WTC11 (cell line): ENCODE measurements around the gene ELMO3. TPM values are rescaled to one million over a fixed set of nuclear protein-coding genes. Genes with fewer than 3 reads are reported as not detected.

Experiments used
- ATAC-seq: fragments of 200-7000 bp; cut with Tn5 transposase; 2 replicates; pipeline ENCODE4 v1.10.0; 2021; ENCODE audit warnings: mild to moderate bottlenecking, moderate library complexity
- CTCF ChIA-PET: fragments of 300-600 bp; sonication (Branson Sonifier 250); formaldehyde crosslinking; loops from one replicate; lab custom pipeline; 2021; ENCODE audit warnings: antibody characterized with exemption; lab: Charles Lee
- POLR2A ChIA-PET: fragments of 350-600 bp; sonication (Branson Sonifier 250); formaldehyde crosslinking; loops from one replicate; lab custom pipeline; 2021; ENCODE audit warnings: antibody characterized with exemption; lab: Charles Lee
- DNase-seq: peaks from one replicate; pipeline ENCODE4 v3.0.0; 2021; ENCODE audit warnings: low spot score
- H3K27ac Mint-ChIP-seq: 2 replicates; pipeline ENCODE4 v1.8.0; 2021; ENCODE audit warnings: mixed read lengths
- H3K27me3 Mint-ChIP-seq: 2 replicates; pipeline ENCODE4 v1.8.0; 2021; ENCODE audit warnings: low read depth, mild to moderate bottlenecking, moderate library complexity, mixed read lengths
- H3K36me3 Mint-ChIP-seq: 2 replicates; pipeline ENCODE4 v1.8.0; 2021; ENCODE audit warnings: mixed read lengths
- H3K4me1 Mint-ChIP-seq: 2 replicates; pipeline ENCODE4 v1.8.0; 2022; ENCODE audit warnings: mixed read lengths
- H3K4me3 Mint-ChIP-seq: 2 replicates; pipeline ENCODE4 v1.8.0; 2021; ENCODE audit warnings: mild to moderate bottlenecking, moderate library complexity, mixed read lengths
- H3K9me3 Mint-ChIP-seq: 2 replicates; pipeline ENCODE4 v1.8.0; 2021; ENCODE audit warnings: mixed read lengths
- ATF1 ChIP-seq: sonication (generic); formaldehyde crosslinking; IDR thresholded peaks from 2 replicates; pipeline ENCODE4 v1.8.1; 2023; ENCODE audit warnings: mild to moderate bottlenecking, moderate library complexity, missing genetic modification reagents
- ETV6 ChIP-seq: sonication (generic); formaldehyde crosslinking; IDR thresholded peaks from 2 replicates; pipeline ENCODE4 v1.8.1; 2022; ENCODE audit warnings: mild to moderate bottlenecking, missing genetic modification reagents
- FOXK1 ChIP-seq: sonication (generic); formaldehyde crosslinking; IDR thresholded peaks from 2 replicates; pipeline ENCODE4 v1.8.0; 2022; ENCODE audit warnings: mild to moderate bottlenecking, moderate library complexity, missing genetic modification reagents
- GTF2I ChIP-seq: fragments of 250-450 bp; sonication (Bioruptor Pico); conservative IDR thresholded peaks from 2 replicates; pipeline ENCODE4 v1.4.0; 2021; ENCODE audit warnings: mild to moderate bottlenecking
- JAZF1 ChIP-seq: fragments of 250-450 bp; sonication (Bioruptor Pico); IDR thresholded peaks from 2 replicates; pipeline ENCODE4 v1.9.0; 2021; ENCODE audit warnings: moderate library complexity, mild to moderate bottlenecking, inconsistent platforms
- JUN ChIP-seq: sonication (generic); formaldehyde crosslinking; IDR thresholded peaks from 2 replicates; pipeline ENCODE4 v1.8.0; 2023; ENCODE audit warnings: mild to moderate bottlenecking, missing genetic modification reagents
- total RNA-seq: library from RNA; stranded (reverse); gene quantifications from 3 replicates; pipeline ENCODE4 v1.2.3, GENCODE V29; 2021
- TF ChIP-seq, protein P1 (sequence below): sonication (generic); formaldehyde crosslinking; IDR thresholded peaks from 2 replicates; pipeline ENCODE4 v1.8.0; 2022; ENCODE audit warnings: mild to moderate bottlenecking, missing genetic modification reagents
- TF ChIP-seq, protein P2 (sequence below): fragments of 250-450 bp; sonication (Bioruptor Pico); conservative IDR thresholded peaks from 2 replicates; pipeline ENCODE4 v1.9.0; 2021; ENCODE audit warnings: mild to moderate bottlenecking
- TF ChIP-seq, protein P3 (sequence below): sonication (generic); formaldehyde crosslinking; IDR thresholded peaks from 2 replicates; pipeline ENCODE4 v1.8.0; 2023; ENCODE audit warnings: missing genetic modification reagents, mild to moderate bottlenecking, borderline replicate concordance
- TF ChIP-seq, protein P4 (sequence below): sonication (generic); formaldehyde crosslinking; IDR thresholded peaks from 2 replicates; pipeline ENCODE4 v1.8.0; 2022; ENCODE audit warnings: mild to moderate bottlenecking, missing genetic modification reagents
- TF ChIP-seq, protein P5 (sequence below): sonication (generic); formaldehyde crosslinking; IDR thresholded peaks from 2 replicates; pipeline ENCODE4 v1.8.1; 2023; ENCODE audit warnings: mild to moderate bottlenecking, moderate library complexity, missing genetic modification reagents
- TF ChIP-seq, protein P6 (sequence below): sonication (generic); formaldehyde crosslinking; IDR thresholded peaks from 2 replicates; pipeline ENCODE4 v1.8.1; 2023; ENCODE audit warnings: mild to moderate bottlenecking, missing genetic modification reagents
- TF ChIP-seq, protein P7 (sequence below): fragments of 250-450 bp; sonication (Bioruptor Pico); IDR thresholded peaks from 2 replicates; pipeline ENCODE4 v1.9.0; 2021; ENCODE audit warnings: mild to moderate bottlenecking
- TF ChIP-seq, protein P8 (sequence below): sonication (generic); formaldehyde crosslinking; IDR thresholded peaks from 2 replicates; pipeline ENCODE4 v1.8.0; 2022; ENCODE audit warnings: mild to moderate bottlenecking, missing genetic modification reagents
- TF ChIP-seq, protein P9 (sequence below): sonication (generic); formaldehyde crosslinking; IDR thresholded peaks from 2 replicates; pipeline ENCODE4 v1.8.0; 2023; ENCODE audit warnings: missing genetic modification reagents

The ELMO3 gene
- total RNA-seq, 1 experiment from 2014 or later = 13.6 TPM

DNA sequence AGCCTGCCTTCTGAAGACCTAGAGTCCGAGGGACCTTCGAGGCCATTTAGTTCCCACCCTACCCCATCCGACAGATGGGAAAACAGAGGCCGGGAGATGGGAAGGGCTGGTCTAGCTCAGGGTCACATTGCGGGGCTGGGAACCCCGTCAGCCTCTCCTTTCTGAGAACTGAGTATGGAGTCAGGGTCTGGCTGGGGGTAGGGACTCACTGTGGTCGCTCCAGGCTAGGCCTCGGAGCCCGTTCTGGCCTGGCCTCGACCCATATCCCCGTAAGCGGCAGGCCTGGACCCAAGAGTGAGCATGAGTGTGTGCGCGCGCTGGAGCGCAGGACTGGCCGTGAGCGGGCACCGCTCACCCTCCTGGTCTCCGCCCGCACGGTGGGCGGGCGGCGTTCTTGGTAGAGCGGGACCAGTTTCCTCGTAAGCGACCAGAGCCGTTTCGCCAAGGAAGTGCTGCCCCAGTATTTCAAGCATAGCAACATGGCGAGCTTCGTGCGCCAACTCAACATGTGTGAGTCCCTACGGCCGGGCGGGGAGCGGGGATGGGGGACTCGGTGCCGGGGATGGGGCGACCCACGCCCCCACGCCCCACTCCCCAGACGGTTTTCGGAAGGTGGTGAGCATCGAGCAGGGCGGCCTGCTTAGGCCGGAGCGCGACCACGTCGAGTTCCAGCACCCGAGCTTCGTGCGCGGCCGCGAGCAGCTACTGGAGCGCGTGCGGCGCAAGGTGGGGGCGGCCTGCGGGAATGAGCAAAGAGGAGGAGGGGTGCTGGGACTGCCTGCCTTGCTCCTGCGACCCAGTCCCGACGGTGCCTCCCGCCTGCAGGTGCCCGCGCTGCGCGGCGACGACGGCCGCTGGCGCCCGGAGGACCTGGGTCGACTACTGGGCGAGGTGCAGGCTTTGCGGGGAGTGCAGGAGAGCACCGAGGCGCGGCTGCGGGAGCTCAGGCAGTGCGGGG, 33.5 kb upstream of the ELMO3 start:
- POLR2A ChIA-PET = no interaction called here
- H3K36me3 Mint-ChIP-seq = peaks cover 2% of the 10 kb centered on the region; the same call in 1 of the 2 replicates
- TF ChIP-seq, protein P1, sequence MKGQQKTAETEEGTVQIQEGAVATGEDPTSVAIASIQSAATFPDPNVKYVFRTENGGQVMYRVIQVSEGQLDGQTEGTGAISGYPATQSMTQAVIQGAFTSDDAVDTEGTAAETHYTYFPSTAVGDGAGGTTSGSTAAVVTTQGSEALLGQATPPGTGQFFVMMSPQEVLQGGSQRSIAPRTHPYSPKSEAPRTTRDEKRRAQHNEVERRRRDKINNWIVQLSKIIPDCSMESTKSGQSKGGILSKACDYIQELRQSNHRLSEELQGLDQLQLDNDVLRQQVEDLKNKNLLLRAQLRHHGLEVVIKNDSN (CRISPR knock-in tag) = 0 out of 2 replicates have a peak, but pooled peaks have one; percentile 20
- TF ChIP-seq, protein P2, sequence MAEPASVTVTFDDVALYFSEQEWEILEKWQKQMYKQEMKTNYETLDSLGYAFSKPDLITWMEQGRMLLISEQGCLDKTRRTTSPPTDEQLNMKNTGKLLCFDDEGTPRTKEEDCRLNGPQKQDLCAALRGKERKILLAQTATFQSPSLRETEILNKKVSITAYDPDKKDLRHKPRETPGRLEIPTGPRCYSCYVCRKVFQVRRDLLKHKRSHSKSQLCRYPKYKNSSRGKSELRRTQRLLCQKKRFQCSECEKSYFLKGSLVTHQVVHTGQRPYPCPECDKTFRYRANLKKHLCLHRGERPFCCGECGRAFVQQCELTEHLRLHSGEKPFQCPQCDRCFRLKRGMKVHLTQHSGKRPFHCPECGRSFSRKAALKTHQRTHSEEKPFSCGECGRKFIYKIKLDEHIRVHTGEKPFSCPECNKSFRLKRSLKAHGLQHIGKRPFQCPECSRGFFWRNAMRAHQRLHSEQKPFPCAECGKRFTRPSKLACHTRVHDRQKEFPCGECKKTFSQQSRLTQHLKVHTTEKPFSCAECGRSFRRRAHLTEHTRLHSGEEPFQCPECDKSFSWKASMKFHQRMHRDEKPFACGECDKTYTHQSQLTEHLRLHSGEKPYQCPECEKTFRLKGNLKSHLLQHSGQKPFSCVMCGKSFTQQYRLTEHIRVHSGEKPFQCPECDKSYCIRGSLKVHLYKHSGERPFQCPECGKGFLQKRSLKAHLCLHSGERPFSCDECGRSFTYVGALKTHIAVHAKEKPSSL (CRISPR knock-in tag) = no peak
- TF ChIP-seq, protein P3, sequence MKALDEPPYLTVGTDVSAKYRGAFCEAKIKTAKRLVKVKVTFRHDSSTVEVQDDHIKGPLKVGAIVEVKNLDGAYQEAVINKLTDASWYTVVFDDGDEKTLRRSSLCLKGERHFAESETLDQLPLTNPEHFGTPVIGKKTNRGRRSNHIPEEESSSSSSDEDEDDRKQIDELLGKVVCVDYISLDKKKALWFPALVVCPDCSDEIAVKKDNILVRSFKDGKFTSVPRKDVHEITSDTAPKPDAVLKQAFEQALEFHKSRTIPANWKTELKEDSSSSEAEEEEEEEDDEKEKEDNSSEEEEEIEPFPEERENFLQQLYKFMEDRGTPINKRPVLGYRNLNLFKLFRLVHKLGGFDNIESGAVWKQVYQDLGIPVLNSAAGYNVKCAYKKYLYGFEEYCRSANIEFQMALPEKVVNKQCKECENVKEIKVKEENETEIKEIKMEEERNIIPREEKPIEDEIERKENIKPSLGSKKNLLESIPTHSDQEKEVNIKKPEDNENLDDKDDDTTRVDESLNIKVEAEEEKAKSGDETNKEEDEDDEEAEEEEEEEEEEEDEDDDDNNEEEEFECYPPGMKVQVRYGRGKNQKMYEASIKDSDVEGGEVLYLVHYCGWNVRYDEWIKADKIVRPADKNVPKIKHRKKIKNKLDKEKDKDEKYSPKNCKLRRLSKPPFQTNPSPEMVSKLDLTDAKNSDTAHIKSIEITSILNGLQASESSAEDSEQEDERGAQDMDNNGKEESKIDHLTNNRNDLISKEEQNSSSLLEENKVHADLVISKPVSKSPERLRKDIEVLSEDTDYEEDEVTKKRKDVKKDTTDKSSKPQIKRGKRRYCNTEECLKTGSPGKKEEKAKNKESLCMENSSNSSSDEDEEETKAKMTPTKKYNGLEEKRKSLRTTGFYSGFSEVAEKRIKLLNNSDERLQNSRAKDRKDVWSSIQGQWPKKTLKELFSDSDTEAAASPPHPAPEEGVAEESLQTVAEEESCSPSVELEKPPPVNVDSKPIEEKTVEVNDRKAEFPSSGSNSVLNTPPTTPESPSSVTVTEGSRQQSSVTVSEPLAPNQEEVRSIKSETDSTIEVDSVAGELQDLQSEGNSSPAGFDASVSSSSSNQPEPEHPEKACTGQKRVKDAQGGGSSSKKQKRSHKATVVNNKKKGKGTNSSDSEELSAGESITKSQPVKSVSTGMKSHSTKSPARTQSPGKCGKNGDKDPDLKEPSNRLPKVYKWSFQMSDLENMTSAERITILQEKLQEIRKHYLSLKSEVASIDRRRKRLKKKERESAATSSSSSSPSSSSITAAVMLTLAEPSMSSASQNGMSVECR (CRISPR knock-in tag) = 0 out of 2 replicates have a peak, but pooled peaks have one; percentile 61
- TF ChIP-seq, protein P4, sequence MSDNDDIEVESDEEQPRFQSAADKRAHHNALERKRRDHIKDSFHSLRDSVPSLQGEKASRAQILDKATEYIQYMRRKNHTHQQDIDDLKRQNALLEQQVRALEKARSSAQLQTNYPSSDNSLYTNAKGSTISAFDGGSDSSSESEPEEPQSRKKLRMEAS (CRISPR knock-in tag) = peak; percentile 78; the same call in 1 of the 2 replicates
- TF ChIP-seq, protein P5, sequence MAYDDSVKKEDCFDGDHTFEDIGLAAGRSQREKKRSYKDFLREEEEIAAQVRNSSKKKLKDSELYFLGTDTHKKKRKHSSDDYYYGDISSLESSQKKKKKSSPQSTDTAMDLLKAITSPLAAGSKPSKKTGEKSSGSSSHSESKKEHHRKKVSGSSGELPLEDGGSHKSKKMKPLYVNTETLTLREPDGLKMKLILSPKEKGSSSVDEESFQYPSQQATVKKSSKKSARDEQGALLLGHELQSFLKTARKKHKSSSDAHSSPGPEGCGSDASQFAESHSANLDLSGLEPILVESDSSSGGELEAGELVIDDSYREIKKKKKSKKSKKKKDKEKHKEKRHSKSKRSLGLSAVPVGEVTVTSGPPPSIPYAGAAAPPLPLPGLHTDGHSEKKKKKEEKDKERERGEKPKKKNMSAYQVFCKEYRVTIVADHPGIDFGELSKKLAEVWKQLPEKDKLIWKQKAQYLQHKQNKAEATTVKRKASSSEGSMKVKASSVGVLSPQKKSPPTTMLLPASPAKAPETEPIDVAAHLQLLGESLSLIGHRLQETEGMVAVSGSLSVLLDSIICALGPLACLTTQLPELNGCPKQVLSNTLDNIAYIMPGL = peak; percentile 43; the same call in 1 of the 2 replicates
- no peak for TF ChIP-seq FOXK1 (CRISPR knock-in tag)
- TF ChIP-seq, protein P6, sequence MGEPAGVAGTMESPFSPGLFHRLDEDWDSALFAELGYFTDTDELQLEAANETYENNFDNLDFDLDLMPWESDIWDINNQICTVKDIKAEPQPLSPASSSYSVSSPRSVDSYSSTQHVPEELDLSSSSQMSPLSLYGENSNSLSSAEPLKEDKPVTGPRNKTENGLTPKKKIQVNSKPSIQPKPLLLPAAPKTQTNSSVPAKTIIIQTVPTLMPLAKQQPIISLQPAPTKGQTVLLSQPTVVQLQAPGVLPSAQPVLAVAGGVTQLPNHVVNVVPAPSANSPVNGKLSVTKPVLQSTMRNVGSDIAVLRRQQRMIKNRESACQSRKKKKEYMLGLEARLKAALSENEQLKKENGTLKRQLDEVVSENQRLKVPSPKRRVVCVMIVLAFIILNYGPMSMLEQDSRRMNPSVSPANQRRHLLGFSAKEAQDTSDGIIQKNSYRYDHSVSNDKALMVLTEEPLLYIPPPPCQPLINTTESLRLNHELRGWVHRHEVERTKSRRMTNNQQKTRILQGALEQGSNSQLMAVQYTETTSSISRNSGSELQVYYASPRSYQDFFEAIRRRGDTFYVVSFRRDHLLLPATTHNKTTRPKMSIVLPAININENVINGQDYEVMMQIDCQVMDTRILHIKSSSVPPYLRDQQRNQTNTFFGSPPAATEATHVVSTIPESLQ = no peak
- TF ChIP-seq, protein P7, sequence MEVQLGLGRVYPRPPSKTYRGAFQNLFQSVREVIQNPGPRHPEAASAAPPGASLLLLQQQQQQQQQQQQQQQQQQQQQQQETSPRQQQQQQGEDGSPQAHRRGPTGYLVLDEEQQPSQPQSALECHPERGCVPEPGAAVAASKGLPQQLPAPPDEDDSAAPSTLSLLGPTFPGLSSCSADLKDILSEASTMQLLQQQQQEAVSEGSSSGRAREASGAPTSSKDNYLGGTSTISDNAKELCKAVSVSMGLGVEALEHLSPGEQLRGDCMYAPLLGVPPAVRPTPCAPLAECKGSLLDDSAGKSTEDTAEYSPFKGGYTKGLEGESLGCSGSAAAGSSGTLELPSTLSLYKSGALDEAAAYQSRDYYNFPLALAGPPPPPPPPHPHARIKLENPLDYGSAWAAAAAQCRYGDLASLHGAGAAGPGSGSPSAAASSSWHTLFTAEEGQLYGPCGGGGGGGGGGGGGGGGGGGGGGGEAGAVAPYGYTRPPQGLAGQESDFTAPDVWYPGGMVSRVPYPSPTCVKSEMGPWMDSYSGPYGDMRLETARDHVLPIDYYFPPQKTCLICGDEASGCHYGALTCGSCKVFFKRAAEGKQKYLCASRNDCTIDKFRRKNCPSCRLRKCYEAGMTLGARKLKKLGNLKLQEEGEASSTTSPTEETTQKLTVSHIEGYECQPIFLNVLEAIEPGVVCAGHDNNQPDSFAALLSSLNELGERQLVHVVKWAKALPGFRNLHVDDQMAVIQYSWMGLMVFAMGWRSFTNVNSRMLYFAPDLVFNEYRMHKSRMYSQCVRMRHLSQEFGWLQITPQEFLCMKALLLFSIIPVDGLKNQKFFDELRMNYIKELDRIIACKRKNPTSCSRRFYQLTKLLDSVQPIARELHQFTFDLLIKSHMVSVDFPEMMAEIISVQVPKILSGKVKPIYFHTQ (CRISPR knock-in tag) = no peak
- TF ChIP-seq, protein P8, sequence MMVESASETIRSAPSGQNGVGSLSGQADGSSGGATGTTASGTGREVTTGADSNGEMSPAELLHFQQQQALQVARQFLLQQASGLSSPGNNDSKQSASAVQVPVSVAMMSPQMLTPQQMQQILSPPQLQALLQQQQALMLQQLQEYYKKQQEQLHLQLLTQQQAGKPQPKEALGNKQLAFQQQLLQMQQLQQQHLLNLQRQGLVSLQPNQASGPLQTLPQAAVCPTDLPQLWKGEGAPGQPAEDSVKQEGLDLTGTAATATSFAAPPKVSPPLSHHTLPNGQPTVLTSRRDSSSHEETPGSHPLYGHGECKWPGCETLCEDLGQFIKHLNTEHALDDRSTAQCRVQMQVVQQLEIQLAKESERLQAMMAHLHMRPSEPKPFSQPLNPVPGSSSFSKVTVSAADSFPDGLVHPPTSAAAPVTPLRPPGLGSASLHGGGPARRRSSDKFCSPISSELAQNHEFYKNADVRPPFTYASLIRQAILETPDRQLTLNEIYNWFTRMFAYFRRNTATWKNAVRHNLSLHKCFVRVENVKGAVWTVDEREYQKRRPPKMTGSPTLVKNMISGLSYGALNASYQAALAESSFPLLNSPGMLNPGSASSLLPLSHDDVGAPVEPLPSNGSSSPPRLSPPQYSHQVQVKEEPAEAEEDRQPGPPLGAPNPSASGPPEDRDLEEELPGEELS (CRISPR knock-in tag) = peak; percentile 74; the same call in 1 of the 2 replicates
- TF ChIP-seq ETV6 (CRISPR knock-in tag) = peak; percentile 74
- TF ChIP-seq ATF1 = no peak
- TF ChIP-seq, protein P9, sequence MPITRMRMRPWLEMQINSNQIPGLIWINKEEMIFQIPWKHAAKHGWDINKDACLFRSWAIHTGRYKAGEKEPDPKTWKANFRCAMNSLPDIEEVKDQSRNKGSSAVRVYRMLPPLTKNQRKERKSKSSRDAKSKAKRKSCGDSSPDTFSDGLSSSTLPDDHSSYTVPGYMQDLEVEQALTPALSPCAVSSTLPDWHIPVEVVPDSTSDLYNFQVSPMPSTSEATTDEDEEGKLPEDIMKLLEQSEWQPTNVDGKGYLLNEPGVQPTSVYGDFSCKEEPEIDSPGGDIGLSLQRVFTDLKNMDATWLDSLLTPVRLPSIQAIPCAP (CRISPR knock-in tag) = peak; percentile 22; the same call in 1 of the 2 replicates
- TF ChIP-seq GTF2I (CRISPR knock-in tag) = peak; percentile 88
- no peak for TF ChIP-seq JUN
- TF ChIP-seq JAZF1 (CRISPR knock-in tag) = no peak
- TF ChIP-seq, all 79 proteins: peak for 8
- DNase-seq = no peak
- Mint-ChIP-seq H3K9me3 (no peaks in the 10 kb centered on the region), H3K27ac (no peak overlapping the region), H3K4me3 (peak overlapping the region; percentile 65), H3K27me3 (peaks cover 96% of the 10 kb centered on the region), H3K4me1 (peaks cover 38% of the 10 kb centered on the region)
- peak; percentile 1; the same call in 1 of the 2 replicates for ATAC-seq
- CTCF ChIA-PET = interaction anchor here (0.6 to 15.6 kb wide), 7 partner anchors 9 to 147 kb away, joined by 3 to 386 read pairs (median 4); partner anchors contain the start of genes B3GNT9, FBXL8 and TRADD
